NCI-H1105 (cell line): Measurements from ENCODE around the gene KIF26B.

Experiments
- DNase-seq: peaks from one replicate; lab custom pipeline; 2025; lab: John Stamatoyannopoulos, UW

The KIF26B gene

GRCh38 chr1:245598524-245599305, 443.9 kb downstream of the KIF26B start:
- no peak for DNase-seq

GRCh38 chr1:245599371-245600174, 444.8 kb downstream of the KIF26B start:
- no peak for DNase-seq

- DNase-seq, result no peak
These were observed 445.9 kb downstream of the KIF26B start for GRCh38 chr1:245600658-245601057.

GRCh38 chr1:245603311-245603865, 448.6 kb downstream of the KIF26B start:
- no peak for DNase-seq

GRCh38 chr1:245604979-245605378, 450.2 kb downstream of the KIF26B start:
- DNase-seq, result no peak

GRCh38 chr1:245605480-245606156, 450.8 kb downstream of the KIF26B start:
- DNase-seq, result no peak

- no peak for DNase-seq
These were observed 451.5 kb downstream of the KIF26B start for GRCh38 chr1:245606157-245606725.

- DNase-seq, result no peak
These were observed 453.5 kb downstream of the KIF26B start for GRCh38 chr1:245608271-245608670.

- no peak for DNase-seq
These were observed 454.8 kb downstream of the KIF26B start for GRCh38 chr1:245609354-245610150.

GRCh38 chr1:245611251-245611650, 456.5 kb downstream of the KIF26B start:
- no peak for DNase-seq

- DNase-seq, result no peak
These were observed 459.7 kb downstream of the KIF26B start for GRCh38 chr1:245614476-245614875.

GRCh38 chr1:245615001-245615400, 460.2 kb downstream of the KIF26B start:
- no peak for DNase-seq

GRCh38 chr1:245621589-245621988, 466.8 kb downstream of the KIF26B start:
- DNase-seq, result no peak

- DNase-seq, result no peak
These were observed 467.7 kb downstream of the KIF26B start for GRCh38 chr1:245622332-245623014.

- no peak for DNase-seq
These were observed 486.6 kb downstream of the KIF26B start for GRCh38 chr1:245641384-245641783.

GRCh38 chr1:245645406-245645805, 490.6 kb downstream of the KIF26B start:
- no peak for DNase-seq

GRCh38 chr1:245645894-245646293, 491.1 kb downstream of the KIF26B start:
- no peak for DNase-seq

- no peak for DNase-seq
These were observed 494.2 kb downstream of the KIF26B start for GRCh38 chr1:245648749-245649522.

GRCh38 chr1:245649666-245650065, 494.9 kb downstream of the KIF26B start:
- no peak for DNase-seq

- DNase-seq, result no peak
These were observed 495.7 kb downstream of the KIF26B start for GRCh38 chr1:245650441-245650960.
